Uterus (tissue), 2 donors: ENCODE results near the gene DDHD1.

ENCODE experiments used
- CTCF ChIP-seq, 4 experiments: fragments of 200-600 bp in 2 of 4; fragments of 450-650 bp in 2 of 4; sonication (generic) in 2 of 4; IDR thresholded peaks; one replicate each; pipeline ENCODE4 v1.5.1; 2016 to 2019; ENCODE audit warnings: antibody characterized with exemption in 4 of 4, mild to moderate bottlenecking in 2 of 4, moderate library complexity in 1 of 4
- POLR2A ChIP-seq, 2 donors: fragments of 450-650 bp; IDR thresholded peaks; one replicate each; pipeline ENCODE4 v1.6.1; 2016; ENCODE audit warnings: antibody characterized with exemption in 2 of 2, mild to moderate bottlenecking in 1 of 2, moderate library complexity in 1 of 2

GRCh38 chr14:53127151-53127550 lies 26.0 kb downstream of the DDHD1 start:
- TF ChIP-seq CTCF (IDR thresholded peaks at IDR 0.05), result no peak
- TF ChIP-seq POLR2A (IDR thresholded peaks at IDR 0.05), result no peak
